ENCODE results near the gene CDKL5.

CDKL5 gene

DNA sequence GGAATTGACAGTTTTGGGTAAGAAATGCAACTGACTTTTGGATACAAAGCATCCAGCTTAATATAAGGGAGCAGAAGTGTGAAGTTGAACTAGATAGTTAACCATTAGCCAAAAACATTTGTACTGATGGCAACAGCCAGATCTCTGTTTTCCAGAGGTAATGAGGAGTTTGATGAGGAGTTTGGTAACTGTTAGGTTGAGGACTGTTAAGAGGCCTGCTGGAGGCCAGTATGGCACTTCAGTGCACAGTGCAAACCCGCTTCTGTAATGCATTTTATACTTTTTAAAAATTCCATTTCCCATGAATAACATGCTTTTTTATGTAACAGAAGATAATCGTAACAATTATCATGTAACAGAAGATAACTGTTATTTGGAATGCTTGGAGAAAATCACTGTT is 30.0 kb downstream of the CDKL5 start:
- no peak for DNase-seq (ENCODE audit: low read depth)
- no peak overlapping the region for H3K4me3 ChIP-seq (ENCODE audit: low read length)
- TF ChIP-seq, protein P1, sequence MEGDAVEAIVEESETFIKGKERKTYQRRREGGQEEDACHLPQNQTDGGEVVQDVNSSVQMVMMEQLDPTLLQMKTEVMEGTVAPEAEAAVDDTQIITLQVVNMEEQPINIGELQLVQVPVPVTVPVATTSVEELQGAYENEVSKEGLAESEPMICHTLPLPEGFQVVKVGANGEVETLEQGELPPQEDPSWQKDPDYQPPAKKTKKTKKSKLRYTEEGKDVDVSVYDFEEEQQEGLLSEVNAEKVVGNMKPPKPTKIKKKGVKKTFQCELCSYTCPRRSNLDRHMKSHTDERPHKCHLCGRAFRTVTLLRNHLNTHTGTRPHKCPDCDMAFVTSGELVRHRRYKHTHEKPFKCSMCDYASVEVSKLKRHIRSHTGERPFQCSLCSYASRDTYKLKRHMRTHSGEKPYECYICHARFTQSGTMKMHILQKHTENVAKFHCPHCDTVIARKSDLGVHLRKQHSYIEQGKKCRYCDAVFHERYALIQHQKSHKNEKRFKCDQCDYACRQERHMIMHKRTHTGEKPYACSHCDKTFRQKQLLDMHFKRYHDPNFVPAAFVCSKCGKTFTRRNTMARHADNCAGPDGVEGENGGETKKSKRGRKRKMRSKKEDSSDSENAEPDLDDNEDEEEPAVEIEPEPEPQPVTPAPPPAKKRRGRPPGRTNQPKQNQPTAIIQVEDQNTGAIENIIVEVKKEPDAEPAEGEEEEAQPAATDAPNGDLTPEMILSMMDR (conservative IDR thresholded peaks at IDR 0.05; ENCODE audit: low read depth, low read length): no peak

DNA sequence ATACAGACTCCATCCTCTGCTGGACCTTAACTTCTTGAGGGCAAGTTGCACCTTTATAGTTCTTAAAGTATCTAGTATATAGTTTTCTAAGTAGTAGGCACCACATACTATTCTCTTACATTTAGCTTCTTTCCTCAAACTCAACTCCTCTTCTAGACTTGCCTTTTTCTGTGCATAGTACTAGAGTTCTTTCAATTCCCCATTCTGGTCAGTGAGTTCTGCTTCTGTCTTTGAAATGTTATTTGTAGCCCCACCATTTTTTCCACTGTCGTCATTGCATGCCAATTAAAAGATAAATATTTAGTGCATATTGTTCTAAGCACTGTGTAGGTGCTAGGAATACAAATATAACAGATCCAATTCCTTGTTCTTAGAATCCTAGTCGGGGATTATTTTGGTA is 31.6 kb downstream of the CDKL5 start:
- DNase-seq (ENCODE audit: low read depth): no peak
- H3K4me3 ChIP-seq (ENCODE audit: low read length): no peak overlapping the region
- TF ChIP-seq, protein P1 (conservative IDR thresholded peaks at IDR 0.05; ENCODE audit: low read depth, low read length): no peak

- no peak for DNase-seq (ENCODE audit: low read depth)
- TF ChIP-seq, protein P1 (conservative IDR thresholded peaks at IDR 0.05; ENCODE audit: low read depth, low read length): no peak
- H3K4me3 ChIP-seq (ENCODE audit: low read length): no peak overlapping the region
Measured at GRCh38 chrX:18461431-18461830, 36.0 kb downstream of the CDKL5 start.

- H3K4me3 ChIP-seq (ENCODE audit: low read length): no peak overlapping the region
- TF ChIP-seq, protein P1 (conservative IDR thresholded peaks at IDR 0.05; ENCODE audit: low read depth, low read length): no peak
- DNase-seq (ENCODE audit: low read depth): no peak
Measured at GRCh38 chrX:18464499-18464898, 39.1 kb downstream of the CDKL5 start.

DNA sequence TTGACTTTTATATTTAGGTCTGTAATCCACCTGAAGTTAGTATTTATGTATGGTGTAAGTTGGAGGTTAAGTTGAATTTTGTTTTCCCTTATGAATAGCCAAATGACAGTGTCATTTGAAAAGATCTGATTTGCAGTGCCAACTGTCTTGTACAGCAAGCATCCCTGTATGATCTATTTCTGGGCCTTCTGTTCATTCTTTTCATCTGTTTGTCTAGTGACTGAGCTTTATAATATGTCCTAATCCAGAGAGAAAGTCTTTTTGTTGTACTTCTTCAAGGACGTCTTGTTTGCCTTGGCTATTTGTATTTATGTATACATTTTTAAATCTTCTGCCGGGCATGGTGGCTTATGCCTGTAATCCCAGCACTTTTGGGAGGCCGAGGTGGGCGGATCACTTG is 39.6 kb downstream of the CDKL5 start:
- no peak for DNase-seq (ENCODE audit: low read depth)
- no peak overlapping the region for H3K4me3 ChIP-seq (ENCODE audit: low read length)
- TF ChIP-seq, protein P1 (conservative IDR thresholded peaks at IDR 0.05; ENCODE audit: low read depth, low read length): no peak

- DNase-seq (ENCODE audit: low read depth): no peak
- H3K4me3 ChIP-seq (ENCODE audit: low read length): no peak overlapping the region
- TF ChIP-seq, protein P1 (conservative IDR thresholded peaks at IDR 0.05; ENCODE audit: low read depth, low read length): no peak
Measured at GRCh38 chrX:18468599-18468998, 43.2 kb downstream of the CDKL5 start.

DNA sequence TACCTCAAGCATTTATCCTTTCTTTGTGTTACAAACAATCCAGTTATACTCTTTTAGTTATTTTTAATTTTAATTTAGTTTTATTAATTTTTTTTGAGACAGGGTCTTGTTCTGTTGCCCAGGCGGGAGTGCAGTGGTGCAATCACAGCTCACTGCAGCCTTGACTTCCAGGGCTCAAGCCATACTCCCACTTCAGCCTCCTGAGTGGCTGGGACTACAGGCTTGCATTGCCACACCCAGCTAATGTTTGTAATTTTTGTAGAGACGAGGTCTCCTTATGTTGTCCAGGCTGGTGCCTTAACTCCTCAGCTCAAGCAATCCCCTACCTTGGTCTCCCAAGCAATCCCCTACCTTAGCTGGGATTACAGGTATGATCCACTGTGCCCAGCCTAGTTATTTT is 45.9 kb downstream of the CDKL5 start:
- TF ChIP-seq, protein P1 (conservative IDR thresholded peaks at IDR 0.05; ENCODE audit: low read depth, low read length): no peak
- no peak for DNase-seq (ENCODE audit: low read depth)
- H3K4me3 ChIP-seq (ENCODE audit: low read length): no peak overlapping the region
